Subcutaneous adipose tissue (tissue), 4 donors: ENCODE results near the gene HMGN2. TPM values are rescaled to one million over a fixed set of nuclear protein-coding genes. Genes with fewer than 3 reads are reported as not detected.

Source experiments
- total RNA-seq, 4 donors: library from RNA; depleted of rRNA; stranded (reverse); fragments of >200 nt; gene quantifications; one replicate each; pipeline ENCODE4 v1.1.0, GENCODE V29; 2016
- TF ChIP-seq, protein P1 (sequence below): fragments of 450-650 bp; IDR thresholded peaks from one replicate; pipeline ENCODE4 v1.5.1; 2016; ENCODE audit warnings: low read depth, mild to moderate bottlenecking, control low read depth, antibody characterized with exemption, moderate library complexity

The HMGN2 gene
- total RNA-seq, 4 donors from 2014 or later: 91.6 to 171 (median 130) TPM

DNA sequence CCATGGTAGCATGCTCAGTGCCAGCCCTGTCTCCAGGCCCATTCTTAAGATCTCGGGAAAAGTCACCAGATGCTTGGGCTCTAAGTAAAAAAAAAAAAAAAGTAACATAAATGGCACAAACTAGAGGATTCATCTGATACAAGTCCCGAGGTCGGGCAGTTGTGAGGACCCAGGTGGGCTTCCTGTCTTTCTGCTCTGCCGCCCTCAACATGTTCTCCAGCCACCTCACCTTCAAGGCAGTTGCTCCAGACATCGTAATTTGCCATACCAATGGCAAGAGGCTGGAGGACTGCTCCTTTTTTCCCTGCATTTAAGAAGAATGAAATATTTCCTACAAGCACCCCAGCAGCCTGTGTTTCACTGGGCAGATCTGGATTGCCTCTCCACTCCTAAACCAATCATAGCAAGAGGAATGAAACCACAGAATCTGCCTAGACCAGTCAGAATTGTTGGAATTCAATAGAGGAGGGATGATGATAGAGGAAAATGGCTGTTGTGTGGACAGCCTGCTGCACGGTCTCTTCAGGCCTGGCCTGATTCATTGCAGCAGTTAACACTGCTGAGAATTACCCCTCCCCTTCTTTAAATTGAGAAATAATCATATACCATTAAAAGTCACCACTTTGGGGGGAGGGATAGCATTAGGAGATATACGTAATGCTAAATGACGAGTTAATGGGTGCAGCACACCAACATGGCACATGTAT, 5.4 kb downstream of the HMGN2 start:
- TF ChIP-seq, protein P1, sequence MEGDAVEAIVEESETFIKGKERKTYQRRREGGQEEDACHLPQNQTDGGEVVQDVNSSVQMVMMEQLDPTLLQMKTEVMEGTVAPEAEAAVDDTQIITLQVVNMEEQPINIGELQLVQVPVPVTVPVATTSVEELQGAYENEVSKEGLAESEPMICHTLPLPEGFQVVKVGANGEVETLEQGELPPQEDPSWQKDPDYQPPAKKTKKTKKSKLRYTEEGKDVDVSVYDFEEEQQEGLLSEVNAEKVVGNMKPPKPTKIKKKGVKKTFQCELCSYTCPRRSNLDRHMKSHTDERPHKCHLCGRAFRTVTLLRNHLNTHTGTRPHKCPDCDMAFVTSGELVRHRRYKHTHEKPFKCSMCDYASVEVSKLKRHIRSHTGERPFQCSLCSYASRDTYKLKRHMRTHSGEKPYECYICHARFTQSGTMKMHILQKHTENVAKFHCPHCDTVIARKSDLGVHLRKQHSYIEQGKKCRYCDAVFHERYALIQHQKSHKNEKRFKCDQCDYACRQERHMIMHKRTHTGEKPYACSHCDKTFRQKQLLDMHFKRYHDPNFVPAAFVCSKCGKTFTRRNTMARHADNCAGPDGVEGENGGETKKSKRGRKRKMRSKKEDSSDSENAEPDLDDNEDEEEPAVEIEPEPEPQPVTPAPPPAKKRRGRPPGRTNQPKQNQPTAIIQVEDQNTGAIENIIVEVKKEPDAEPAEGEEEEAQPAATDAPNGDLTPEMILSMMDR: no peak

DNA sequence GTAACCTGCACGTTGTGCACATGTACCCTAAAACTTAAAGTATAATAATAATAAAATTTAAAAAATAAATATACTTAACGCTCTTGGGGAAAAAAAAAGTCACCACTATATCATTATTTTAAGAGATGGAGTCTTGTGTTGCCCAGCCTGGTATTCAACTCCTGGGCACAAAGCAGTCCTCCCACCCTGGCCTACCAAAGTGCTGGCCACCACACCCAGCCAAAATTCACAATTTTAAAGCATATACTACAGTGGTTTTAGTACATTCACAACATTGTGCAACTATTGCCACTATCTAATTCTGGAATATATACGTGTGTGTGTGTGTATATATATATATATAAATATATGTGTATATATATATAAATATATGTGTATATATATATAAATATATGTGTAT, 5.9 kb downstream of the HMGN2 start:
- TF ChIP-seq, protein P1: no peak

DNA sequence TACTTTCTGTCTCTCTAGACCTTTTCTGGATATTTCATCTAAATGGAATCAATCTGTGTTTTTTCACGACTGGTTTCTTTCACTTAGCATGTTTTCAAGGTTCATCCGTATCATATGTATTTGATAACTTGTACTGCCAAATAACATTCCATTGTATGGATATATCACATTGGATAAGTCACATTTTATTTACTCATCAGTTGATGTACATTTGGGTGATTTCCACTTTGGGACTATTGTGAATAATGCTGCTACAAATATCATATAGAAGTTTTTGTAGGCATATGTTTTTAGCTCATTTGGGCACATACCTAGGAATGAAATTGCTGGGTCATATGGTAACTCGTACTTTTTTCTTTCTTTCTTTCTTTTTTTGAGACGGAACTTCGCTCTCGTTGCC, 6.7 kb downstream of the HMGN2 start:
- TF ChIP-seq, protein P1: no peak

DNA sequence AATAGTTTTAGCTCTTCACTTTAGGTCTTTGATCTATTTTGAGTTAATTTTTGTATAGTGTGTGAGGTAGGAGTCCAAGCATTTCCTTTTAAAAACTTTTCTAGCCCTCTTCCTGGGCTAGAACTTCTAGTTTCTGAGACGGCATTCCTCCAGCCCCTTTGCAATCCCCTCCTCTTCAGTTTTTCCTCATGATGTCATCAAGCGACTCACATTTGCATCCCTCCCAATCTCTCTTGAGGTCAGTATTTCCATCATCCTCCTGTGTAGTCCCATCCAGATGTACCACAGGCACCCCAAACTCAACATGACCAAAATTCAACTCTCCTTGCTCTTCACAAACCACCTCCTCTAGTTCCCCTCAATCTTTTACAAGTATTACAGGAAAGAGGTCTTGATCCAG, 10.7 kb downstream of the HMGN2 start:
- TF ChIP-seq, protein P1: no peak

DNA sequence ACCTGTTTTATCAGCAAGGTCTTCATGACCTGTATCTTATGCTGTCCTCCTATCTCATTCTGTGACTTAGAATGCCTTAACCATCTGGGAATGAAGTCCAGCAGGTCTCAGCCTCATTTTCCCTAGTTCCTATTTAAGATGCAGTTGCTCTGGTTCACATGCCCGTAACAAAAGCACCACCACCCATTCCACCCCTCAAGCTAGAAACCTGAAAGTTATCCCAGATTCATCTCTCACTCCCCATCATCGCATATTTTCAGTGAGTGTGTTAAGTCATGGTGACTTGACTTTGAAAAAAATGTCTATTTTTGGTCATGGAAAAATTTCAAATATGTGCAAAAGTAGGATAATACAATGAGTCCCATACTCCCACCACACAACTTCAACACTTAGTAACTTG, 11.7 kb downstream of the HMGN2 start:
- TF ChIP-seq, protein P1: no peak

DNA sequence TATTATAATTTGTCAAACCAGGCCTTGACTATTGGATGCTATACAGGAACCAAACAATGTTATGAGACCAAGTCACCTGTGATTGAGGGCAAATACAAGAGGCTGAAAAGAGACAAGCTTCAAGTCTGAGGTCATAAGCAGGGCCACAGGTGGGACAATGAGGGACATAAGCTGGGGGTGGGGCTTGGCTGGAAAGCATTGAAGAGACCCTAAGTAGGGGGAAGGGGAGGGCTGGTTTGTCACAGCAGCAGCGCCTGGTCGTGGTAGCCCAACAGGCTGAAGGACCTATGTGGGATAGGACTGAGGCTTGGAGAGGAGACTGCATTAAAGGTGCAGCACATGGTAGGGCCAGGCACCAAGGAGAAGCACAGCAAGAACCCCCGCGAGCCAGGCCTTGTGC, 17.9 kb downstream of the HMGN2 start:
- TF ChIP-seq, protein P1: no peak

DNA sequence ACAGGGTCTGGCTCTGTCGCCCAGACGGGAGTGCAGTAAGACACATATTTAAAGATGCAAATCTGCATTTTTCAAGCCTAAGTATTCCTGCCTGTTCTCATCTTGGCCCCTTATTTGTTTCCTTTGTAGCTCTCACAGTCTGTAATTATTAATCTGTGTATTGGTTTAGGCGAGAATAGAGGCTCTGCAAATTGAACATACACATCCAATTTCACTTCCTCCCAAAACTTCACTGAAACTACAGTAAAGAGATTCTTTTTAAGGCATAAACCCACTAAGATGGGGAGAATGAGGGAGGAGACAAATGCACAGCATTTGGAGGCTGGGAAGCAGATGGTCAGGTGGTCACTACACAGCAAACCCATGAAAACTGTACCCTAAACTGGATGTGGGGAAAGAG, 21.0 kb downstream of the HMGN2 start:
- TF ChIP-seq, protein P1: no peak
